ENCODE measurements around the gene CXCL13.
A peak's percentile ranks its signal among the peaks of the same experiment; 100 is the strongest.
"Not testable (repeated sequence)": the region's sequence is repeated elsewhere in the genome, so short reads cannot be mapped to it uniquely, and the experiment has no call there.

The CXCL13 gene, protein sequence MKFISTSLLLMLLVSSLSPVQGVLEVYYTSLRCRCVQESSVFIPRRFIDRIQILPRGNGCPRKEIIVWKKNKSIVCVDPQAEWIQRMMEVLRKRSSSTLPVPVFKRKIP

DNA sequence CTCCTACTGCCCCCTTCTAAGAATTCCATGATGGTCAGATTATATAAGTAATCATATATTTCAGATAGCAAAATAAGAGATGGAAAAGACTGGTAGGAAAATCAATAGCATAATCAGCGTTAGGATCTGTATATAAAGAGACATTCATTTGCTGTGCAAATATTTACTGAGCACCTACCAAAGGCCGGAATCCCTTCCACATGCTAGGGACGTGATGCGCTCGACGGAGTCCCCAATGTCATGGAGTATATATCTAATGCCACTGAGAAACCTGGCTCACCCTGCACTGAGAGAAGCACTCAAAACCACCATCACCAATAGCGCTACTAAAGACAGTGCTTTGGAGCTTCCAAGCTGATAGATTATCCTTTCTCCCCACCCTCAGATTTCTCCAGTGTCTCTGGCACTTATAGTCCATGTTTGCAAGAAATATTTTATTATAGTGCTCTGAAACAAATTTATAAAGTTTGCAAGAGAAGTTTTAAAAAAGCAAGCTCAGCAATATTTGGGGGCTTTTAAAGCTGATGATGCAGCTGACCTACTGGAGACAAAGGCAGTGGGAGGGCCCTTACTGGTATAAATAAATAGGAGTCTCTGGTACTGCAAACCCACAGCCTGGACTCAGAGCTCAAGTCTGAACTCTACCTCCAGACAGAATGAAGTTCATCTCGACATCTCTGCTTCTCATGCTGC is at the start of gene CXCL13:
Gene CXCL13, plus strand, starts transcription at position 611 of the 693 bp plus-strand sequence. Its CDS starts 46 bp downstream, at position 657.
- DNase-seq (ENCODE audit: low read depth in 1 of 2, low spot score in 1 of 2), result no peak

DNA sequence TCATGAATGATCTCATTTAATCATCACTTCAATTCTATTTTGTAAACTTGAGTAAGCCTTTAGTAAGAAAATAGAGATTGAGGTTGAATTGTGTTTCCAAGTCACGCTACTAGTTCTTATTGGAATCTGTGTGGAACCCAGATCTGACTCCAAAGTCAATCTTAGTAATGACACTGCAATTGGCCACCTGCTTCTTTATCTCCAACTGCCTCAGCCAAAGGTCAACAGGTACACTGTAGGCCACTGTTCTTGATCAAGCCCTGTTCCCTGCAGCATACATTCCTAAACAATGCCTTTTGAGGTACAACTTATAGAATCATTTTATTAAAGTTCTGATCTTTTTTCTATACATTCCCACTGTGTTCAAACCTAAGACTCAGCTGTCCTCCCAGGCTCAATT is 45.5 kb upstream of the CXCL13 start:
- no peak for DNase-seq (ENCODE audit: low read depth in 1 of 2, low spot score in 1 of 2)

DNA sequence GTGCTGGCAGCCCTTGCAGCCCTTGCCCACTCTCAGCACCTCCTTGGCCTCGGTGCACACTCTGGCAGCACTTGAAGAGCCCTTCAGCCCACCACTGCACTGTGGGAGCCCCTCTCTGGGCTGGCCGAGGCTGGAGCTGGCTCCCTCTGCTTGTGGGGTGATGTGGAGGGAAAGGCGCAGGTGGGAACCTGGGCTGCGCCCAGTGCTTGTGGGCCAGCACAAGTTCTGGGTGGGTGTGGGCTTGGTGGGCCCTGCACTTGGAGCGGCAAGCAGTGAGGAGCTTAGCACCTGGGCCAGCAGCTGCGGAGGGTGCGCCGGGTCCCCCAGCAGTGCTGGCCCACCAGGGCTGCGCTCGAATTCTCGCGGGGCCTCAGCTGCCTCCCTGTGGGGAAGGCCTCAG is 43.9 kb upstream of the CXCL13 start:
- not testable (repeated sequence) for DNase-seq (ENCODE audit: low read depth in 1 of 2, low spot score in 1 of 2)

DNA sequence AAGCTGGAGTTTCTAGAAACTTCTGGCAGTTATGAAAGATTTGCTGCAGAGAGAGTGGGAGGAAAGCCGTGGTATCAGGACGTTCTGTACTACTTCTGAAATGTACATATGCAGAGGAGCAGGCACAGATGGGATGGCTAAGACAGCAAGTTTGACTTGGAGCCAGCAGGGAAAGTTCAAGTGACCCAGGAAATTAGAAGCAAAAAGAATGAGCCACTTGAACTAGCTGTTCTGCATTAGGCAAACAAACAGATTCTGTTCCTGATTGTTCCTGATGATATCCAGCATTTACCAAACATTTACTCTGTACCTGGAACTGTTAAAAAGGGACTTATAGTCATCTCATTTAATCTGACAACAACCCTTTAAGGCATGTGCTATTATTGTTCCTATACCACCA is 41.4 kb upstream of the CXCL13 start:
- DNase-seq (ENCODE audit: low read depth in 1 of 2, low spot score in 1 of 2), result no peak

- no peak for DNase-seq (ENCODE audit: low read depth in 1 of 2, low spot score in 1 of 2)
Measured at GRCh38 chr4:77566148-77566547, 39.5 kb upstream of the CXCL13 start.

GRCh38 chr4:77567549-77567948 is 38.1 kb upstream of the CXCL13 start:
- DNase-seq (ENCODE audit: low read depth in 1 of 2, low spot score in 1 of 2), result no peak

GRCh38 chr4:77570508-77571214 is 35.0 kb upstream of the CXCL13 start:
- not testable (repeated sequence) for DNase-seq (ENCODE audit: low read depth in 1 of 2, low spot score in 1 of 2)

DNA sequence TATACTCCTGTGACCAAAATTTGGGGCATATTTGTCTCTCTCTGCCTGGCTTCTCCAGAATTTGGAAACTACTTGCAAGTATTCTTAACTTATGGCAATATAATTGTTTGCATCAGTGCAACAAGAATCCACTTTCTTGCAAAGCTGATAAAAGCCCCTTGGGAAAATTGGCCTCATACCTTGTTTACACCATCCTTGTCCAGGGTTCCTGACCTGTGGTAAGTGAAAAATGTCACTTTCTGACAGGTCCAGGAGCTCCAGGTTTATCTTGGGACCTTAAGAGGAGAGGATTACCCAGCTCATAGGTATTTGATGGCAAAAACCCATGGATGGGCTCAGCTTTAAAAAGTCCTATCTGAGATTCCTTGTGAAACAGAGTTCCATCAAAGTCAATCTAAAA is 29.3 kb upstream of the CXCL13 start:
- no peak for DNase-seq (ENCODE audit: low read depth in 1 of 2, low spot score in 1 of 2)

DNA sequence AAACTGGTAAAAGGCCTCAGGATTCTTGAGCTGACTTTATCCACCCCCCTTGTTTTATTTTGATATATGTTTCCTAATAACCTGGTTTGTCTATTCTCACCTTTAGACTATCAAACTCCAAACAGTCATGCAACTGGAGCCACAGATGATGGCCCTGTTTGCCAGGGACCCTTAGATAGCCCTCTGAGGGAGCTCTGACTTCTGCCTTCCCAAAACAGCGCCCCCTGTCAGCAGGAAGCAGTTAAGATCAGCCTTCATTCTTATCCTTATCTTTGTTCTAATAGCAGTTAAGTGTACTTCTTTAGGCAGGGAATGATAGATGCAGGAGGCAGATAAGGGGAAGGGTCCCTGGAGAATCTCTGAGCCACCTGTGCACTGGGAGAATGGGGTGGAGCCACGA is 27.5 kb upstream of the CXCL13 start:
- no peak for DNase-seq (ENCODE audit: low read depth in 1 of 2, low spot score in 1 of 2)

DNA sequence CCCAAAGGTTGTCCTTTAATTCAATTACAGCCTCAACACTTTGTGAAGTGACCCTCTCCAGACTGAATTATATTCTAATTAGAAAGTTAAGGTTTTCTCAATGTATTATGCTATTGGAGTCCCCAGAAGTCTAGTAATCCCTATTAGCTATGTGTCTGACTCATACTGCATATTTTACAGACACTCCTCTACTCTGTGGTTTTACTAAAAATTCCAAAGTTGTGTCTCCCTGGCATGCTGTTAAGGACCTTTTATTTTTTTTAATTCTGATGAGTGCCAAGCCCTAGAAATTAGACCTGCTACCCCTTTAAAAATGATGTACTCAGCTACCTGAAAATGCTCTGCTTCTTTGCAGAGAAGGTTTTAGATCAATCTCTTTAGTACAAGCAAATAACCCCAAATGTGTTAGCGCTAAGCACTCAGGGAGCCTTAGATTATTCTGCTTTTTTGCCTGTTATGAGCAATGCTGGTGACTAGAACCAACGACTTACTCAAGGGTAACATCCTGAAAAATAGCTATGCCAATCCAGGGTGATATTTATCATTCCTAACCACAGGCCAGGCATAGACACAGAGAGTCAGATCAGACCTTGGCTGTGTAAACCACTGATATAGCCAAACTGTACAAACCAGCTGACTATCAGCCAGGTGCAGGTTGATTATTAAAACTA is 26.1 kb upstream of the CXCL13 start:
- DNase-seq (ENCODE audit: low read depth in 1 of 2, low spot score in 1 of 2), result no peak

- DNase-seq (ENCODE audit: low read depth in 1 of 2, low spot score in 1 of 2), result no peak
Measured at GRCh38 chr4:77581724-77582123, 23.9 kb upstream of the CXCL13 start.

- DNase-seq (ENCODE audit: low read depth in 1 of 2, low spot score in 1 of 2), result no peak
Measured at GRCh38 chr4:77582156-77582555, 23.5 kb upstream of the CXCL13 start.

DNA sequence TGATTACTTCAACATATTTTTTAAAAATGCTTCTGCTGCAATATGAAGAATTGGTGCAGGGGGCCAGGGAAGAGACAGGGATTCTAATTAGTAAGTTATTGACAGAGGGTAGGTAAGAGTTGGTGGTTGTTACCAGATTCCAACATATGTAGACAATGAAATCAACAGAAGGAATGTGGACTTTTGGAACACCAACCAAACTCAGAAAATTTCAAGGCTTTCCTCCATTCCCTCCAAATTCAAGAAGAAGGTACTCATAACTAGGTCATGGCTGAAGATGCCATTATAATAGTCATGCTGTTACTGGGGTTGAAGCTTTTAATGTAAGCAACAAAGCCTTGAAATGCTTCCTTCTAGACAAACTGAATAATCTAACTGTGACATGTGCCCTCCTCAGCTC is 22.9 kb upstream of the CXCL13 start:
- no peak for DNase-seq (ENCODE audit: low read depth in 1 of 2, low spot score in 1 of 2)

DNA sequence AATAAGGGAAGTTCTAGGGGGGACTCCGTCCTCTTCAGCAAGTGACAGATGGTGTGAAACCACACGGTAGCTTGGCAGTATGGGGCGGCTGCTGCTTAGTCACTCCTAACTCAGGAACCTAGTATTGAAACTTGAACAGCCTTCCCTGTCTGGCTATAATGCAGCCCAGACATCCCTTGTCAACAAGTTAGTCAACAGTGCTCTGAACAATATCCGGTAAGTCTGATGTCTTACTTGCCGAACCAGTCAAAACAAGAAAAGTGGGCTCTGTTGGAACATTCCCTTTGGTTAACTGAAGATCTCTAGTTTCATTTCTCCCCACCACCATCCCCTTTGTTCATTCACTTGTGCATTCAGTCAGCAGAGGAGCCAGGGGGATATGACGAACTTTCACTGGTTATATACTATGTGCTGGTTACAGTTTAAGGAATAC is 18.7 kb upstream of the CXCL13 start:
- peak in 1 of 2 donors; percentile 29 for DNase-seq (ENCODE audit: low read depth in 1 of 2, low spot score in 1 of 2)

GRCh38 chr4:77590482-77590881 is 15.1 kb upstream of the CXCL13 start:
- DNase-seq (ENCODE audit: low read depth in 1 of 2, low spot score in 1 of 2), result no peak

DNA sequence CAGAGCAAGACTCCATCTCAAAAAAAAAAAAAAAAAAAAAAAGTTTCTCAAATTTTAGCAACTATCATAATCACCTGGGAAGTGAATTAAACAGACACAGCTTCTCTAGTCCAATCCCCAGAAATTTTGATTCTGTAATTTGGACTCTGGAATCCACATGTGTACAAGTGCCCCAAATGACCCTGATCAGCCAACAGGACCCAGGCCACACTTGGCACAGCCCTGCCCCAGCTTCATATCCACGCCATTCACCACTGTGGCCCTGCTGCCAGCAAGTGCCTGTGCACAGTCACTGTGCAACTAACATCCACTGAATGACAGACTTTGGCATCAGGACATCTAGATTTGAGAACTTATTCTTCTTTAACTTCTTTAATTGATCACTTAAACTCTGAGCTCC is 14.1 kb upstream of the CXCL13 start:
- no peak for DNase-seq (ENCODE audit: low read depth in 1 of 2, low spot score in 1 of 2)

DNA sequence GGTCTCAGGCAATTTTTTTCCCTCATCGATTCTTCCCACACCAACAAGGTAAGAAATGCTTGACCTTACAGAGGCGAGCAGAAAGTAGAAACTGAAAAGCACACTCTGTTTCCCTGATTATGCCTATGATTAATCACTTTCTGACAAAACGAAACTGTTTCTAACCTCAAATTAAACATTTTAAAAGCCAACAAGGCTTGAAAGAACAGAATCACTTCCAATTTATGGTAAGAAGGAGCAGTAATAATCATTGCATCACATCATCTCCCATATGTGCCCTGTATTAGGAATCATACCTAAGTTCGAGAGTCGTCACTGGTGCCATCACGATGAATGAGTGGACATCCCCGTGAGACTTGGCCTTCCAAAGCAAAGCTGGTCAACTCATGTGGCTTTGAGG is 12.5 kb upstream of the CXCL13 start:
- DNase-seq (ENCODE audit: low read depth in 1 of 2, low spot score in 1 of 2), result no peak

DNA sequence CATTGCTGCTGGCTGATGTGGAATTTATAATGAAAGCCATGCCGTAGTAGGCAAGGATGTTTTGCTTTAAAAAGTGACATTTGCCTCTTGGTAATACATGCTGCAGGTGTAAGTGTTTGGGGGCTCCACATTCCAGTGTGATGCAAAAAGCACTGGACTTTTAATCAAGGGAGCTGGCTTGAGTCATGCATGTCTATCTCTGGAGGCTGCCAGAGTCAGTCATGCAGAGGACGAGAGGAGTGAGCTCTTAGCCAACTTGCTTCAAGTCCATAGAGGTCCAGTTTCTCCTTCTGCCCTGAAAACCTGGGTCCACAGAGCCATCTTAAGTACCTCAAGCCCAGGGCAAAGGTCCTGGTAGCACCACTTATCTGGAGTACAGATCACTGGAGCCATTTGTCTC is 11.6 kb upstream of the CXCL13 start:
- DNase-seq (ENCODE audit: low read depth in 1 of 2, low spot score in 1 of 2), result no peak

- DNase-seq (ENCODE audit: low read depth in 1 of 2, low spot score in 1 of 2), result no peak
Measured at GRCh38 chr4:77595364-77595973, 10.2 kb upstream of the CXCL13 start.

DNA sequence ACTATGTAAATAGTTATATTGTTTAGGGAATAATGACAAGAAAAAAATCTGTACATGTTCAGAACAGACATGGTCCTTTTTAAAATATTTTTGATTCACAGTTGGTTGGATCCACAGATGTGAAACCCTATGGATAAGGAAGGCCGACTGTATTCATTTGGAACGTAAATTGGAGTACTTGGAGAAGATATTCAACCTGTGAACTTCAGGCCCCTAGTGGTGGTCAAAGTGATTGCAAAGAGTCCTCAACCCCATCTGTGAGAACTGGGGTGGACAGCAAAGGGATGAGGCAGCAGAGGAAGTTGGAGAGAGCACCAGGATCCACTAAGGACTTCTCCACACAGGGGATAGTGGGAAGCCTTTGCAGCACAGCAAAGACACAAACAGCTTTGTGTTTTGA is 6.2 kb upstream of the CXCL13 start:
- no peak for DNase-seq (ENCODE audit: low read depth in 1 of 2, low spot score in 1 of 2)
